HCT116 (cell line): ENCODE results near the gene ESR2.

Experiments used
- CTCF ChIP-seq, 3 experiments: fragments of 200-600 bp in 1 of 3; sonication (generic) in 1 of 3; IDR thresholded peaks in 2 of 3; conservative IDR thresholded peaks in 1 of 3; 2 replicates each; pipeline ENCODE4 v1.5.1; 2012 to 2017; ENCODE audit warnings: low read depth in 2 of 3, low read length in 2 of 3, antibody characterized with exemption in 1 of 3, borderline replicate concordance in 1 of 3, control low read depth in 1 of 3, mild to moderate bottlenecking in 1 of 3, mixed read lengths in 1 of 3, mixed run types in 1 of 3, moderate library complexity in 1 of 3; ENCODE audit not compliant: insufficient read depth in 1 of 3
- REST ChIP-seq: IDR thresholded peaks from 2 replicates; pipeline ENCODE4 v1.6.1; 2012; ENCODE audit warnings: low read depth

- TF ChIP-seq CTCF (IDR thresholded peaks at IDR 0.05 in 2 of 3, conservative IDR thresholded peaks at IDR 0.05 in 1 of 3; ENCODE audit: borderline replicate concordance in 1 of 3, insufficient read depth in 1 of 3, low read depth in 2 of 3, low read length in 2 of 3) (no peak), REST (no peak)
These were observed 80.2 kb downstream of the ESR2 start for GRCh38 chr14:64213853-64214570.
